HG03135 (cell line): ENCODE results near the gene NUDCD2.

Experiments used
- ATAC-seq: cut with Tn5 transposase; IDR thresholded peaks from one replicate; pipeline ENCODE4 v1.9.1; 2021; ENCODE audit warnings: mild to moderate bottlenecking, moderate library complexity; ENCODE audit not compliant: unreplicated experiment

Gene NUDCD2, protein sequence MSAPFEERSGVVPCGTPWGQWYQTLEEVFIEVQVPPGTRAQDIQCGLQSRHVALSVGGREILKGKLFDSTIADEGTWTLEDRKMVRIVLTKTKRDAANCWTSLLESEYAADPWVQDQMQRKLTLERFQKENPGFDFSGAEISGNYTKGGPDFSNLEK

DNA sequence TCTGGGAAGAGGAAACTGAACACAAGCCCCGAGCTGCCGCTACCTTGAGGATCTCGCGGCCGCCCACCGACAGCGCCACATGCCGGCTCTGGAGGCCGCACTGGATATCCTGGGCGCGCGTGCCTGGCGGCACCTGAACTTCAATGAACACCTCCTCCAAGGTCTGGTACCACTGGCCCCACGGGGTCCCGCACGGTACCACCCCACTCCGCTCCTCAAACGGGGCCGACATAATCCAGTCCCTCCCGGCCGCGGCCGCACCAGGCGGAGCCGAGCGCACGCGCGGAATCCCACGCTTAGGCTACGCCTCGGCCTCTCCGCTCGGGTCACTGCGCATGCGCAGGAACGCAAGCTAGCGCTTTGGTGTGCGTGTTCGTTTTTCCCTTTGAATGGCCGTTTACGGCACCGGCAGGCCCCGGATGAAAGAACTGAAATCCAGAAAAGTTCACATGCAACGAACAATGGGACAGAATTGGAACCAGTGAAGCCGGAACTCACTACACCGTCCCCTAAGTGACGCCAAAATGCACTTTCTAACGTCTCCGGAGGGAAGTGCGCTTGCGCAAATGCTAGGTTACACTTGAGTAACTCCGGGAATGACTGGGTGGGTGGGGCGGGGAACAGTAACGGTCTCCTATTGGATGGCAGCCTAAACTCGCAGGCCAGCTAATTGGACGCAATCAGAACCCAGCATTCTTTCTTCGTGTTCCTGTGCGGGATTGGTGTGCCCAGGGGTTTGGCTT is at the start of gene NUDCD2:
NUDCD2 (minus strand) TSS at position 284 of the 743 bp plus-strand sequence; CDS start at position 232, 52 bp downstream.
- ATAC-seq = peak; percentile 80

DNA sequence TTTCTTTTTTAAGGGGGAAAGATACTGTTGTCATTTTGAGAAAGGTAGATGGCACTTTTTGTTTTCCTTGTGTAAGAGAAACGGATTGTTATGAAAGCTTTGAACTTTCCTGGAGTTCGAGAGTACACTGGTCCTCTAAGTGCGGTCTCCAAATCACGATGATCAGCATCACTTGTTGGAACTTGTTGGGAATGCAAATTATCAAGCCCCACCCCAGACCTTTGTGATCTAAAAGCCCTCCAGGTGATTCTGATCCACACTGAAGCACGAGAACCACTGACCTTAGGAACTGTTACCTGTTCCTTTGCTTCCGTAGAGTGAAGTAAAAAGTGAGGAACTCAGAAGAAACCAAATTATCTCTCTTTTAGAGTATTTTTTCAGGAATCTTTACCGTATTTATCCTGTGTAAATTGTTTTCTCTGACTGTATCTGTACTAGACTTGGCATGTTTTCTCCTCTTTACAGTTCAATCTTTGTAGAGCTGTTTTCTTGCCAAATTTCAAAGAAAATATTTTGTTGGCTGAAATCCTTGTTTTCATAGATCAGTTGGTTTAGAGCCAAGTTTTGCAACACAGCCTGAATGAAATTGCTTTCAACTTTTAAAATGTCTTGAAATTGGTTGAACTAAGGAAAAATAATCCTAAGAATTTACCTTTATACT is 49.5 kb upstream of the NUDCD2 start:
- ATAC-seq = no peak

DNA sequence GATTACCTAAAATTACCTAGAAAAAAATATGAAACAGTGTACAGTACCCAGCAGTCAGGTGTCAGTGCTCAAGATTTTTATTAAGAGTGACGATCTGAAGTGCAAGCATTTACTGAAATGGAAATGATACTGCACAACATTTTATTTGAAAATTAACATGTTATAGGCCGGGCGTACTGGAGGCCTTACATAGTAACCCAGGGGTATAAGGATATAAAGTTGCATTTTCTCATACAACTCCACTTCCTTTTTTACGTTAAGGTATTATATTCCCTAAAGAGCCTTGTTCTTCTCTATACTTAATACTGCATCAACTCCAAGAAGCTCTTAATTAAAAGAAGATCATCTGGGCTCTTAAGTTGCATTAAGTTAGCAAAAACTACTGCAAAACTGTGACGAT is 48.9 kb upstream of the NUDCD2 start:
- no peak for ATAC-seq

DNA sequence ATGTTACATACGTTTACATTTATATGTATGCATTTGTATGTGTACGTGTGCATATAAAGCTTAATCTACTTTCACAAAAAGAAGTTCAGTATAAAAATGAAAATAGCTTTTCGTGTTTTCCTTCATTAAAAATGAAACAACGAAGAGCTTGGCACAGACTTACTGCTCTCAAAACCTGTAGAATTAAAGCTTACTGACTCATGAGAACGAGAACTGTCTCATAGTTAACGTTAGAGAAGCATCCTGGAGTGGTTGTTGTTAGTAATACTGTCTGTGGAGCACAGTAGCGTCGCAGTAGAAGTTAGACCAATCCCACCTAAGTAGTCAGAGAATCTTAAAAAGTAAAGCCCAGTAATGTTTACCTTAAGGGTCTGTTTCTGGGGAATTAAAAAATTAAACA is 46.8 kb upstream of the NUDCD2 start:
- ATAC-seq = no peak

DNA sequence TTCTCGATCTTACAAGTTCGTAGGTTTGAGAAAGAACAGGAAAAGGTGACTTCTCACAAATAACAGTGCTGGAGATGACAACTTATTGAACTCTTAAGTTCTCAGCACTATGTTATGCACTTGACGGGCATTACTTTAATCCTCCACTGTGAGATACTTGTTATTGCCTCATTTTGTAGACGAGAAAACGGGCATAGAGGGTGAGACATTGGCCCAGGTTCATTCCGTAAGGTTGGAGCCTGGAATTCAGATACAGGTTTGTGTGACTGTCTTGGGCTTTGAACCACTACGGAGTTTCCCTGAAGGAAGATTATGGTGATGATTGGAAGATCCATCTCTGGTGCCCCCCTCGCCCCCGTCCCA is 46.2 kb upstream of the NUDCD2 start:
- ATAC-seq = peak; percentile 13

DNA sequence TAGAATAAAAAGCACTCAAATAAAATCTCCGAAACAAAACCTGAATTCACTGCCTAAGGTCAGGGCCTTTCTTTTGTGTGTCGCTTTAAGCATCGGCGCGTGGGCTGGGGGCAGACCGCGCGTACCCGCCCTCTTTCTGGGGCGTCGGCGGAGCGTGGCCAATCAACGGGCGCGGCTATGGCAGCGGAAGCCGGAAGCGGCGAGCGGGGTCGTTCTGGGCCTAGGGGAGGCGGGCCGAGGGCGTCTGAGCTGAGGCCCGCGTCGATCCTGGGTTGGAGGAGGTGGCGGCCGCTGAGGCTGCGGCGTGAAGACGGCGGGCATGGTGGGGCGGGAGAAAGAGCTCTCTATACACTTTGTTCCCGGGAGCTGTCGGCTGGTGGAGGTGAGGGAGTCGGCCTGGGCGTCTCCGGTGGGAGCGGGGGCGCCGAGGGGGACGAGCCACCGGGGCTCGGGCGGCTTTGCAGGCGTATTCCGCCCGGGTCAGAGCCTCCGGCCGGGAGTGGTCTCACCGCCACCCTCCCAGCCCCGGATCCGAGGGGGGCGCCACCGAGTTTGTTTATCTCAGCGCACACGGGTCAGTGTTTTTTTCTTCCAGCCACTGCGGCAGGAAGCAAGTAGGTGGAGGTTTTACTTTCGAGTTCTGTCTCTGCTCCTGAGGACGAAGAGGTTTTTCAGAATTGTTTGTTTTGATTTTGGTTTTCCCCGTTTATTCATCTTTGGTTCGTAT is 45.6 kb upstream of the NUDCD2 start, which contains the start of gene MAT2B:
MAT2B (plus strand) TSS at position 252 of the 727 bp plus-strand sequence; CDS start at position 320, 68 bp downstream.
- ATAC-seq = peak; percentile 93

DNA sequence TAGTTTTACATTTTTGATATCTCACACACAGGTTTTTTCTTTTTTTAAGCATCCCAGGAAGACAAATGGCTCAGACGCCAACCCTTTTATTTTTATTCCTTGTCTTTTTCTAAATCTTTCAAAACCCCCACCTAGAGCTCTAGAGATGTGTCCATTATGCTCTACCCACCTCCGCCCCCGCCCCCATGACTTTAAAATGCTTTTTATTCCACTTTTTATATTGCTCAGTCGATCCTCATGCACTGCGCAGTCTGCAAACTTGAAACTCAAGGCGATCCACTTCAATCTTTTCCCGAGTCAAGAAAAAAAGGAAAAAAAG is 45.1 kb upstream of the NUDCD2 start:
- no peak for ATAC-seq

DNA sequence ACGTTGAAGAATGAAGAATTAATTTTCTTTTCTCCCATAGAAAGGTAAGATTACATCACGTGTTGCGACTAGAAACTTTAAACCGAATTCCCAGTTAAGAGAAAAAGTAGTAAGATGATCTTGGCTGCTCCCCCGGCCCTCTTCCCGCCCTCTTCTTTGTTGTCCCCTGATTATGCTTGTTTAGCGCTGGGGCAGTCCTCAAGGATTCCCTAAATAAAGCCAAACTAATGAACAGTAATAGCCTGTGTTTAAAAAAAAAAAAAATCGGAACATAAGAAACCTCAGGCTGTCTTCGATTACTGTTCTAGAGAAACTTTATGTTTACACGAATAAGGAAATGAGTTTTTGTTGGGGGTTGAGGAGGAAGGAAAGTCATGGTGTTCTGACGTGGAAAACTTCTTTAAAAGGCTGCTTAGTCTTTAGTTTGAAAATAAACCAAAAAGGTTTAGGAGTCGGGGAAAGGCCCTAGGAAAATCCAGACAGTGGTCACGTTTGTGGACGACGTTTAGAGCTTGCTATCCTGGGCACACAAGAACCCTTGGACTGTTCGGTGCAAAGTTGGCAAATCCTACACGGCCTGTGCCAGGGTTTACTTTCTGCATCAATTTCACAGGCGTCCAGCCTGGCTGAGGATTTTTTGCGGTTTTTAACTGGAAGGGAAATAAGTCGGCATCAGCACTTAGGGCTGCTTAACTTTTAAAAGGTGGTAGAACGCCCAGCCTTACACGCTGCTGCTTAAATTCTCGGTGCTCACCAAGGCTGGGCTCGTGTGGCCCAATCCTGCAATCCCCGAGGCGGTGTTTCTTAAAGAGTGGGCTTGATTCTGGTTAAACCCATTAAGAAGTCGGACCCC is 44.4 kb upstream of the NUDCD2 start:
- no peak for ATAC-seq

DNA sequence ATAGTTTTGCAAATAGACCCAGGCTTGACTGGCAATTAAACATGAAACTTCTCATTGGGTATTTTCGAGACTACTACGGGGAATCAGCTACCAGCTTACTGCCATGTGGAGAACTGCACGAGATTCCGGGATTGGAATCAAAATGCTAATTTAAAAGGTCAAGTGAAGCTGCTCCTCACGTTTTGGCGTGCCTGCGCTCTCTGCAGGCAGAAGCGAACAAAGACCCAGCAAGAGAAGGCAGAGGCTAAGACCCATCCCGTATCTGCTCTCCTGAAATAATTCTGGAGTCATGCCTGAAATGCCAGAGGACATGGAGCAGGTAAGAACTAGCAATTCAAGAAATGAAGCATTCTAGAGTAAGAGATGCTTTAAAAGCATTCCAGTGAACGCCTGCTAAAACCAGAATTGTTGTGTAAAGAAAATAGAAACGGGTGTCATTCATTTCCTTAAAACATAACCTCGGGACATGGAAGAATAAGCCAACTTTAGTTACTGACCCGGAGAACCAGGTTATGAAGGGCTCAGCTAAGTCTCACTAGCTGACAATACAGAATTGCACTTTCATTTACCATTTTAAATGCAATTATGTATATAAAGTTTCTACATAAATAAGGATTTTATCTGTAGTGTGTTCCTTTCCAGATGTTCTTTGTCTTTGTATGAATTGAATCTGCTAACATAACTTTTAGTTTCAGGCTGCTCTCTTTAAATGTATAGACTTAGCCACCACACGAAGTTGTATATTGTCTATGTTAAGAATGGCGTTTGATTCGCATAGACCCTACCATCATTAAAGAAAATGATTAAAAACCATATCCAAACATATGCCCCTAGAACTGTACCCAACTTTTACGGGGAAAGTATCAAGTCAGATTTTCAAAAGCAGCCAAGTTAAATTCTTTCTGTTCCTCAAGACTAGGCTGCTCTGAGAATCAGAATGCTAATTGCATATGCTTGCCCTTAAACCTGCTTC is 43.5 kb upstream of the NUDCD2 start:
- no peak for ATAC-seq

DNA sequence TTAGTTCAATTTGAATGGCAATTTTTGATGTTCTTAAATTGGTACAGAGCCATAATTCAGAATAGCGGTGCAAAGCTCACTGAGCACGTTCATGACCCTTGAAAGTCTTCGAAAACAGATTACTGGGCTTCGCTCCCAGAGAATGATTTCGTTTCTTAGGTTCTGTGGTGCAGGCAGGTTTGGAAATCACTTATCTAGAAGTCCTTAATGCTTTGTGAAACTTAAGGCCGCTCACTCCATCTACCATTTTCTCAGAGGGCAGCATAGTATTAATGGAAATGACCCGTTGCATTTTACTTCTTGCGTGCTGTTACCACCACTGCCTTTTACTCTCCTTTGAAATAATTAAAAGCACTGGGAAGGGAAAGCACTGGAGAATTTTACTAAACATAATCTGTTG is 42.6 kb upstream of the NUDCD2 start:
- no peak for ATAC-seq

DNA sequence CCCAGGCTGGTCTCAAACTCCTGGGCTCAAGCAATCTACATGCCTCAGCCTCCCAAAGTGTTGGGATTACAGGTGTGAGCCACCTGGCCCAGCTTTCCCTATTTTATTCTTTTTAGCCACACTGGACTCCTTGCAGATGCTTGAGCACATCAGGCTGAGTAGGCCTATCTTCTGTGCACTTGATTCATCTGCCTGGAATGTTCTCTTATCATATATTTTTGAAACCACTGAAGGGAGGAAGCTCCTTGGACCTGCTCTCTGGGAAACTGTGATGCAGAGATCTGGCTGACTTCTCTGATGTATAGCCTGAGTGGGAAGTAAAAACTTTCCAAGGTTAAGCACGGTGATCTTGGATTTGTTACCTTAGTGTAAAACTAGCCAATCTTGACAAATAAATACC is 39.0 kb upstream of the NUDCD2 start:
- no peak for ATAC-seq

DNA sequence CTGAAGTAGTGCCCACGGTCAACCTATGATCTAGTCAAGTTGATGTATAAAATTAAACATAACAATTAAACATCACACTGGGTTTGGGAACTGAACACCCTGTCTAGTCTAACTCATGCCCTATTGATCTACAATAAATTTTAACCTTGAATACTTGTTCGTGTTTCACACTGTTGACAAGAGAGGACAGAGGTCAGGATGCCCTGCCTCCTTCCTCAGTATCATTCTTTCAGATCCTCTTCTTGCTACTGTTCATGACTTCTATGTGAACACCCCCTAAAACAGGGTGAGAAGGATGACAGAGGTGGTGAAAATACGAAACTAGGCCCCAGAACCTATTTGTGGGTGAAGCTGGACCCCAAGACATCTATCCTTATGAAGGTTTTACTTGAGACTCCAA is 37.4 kb upstream of the NUDCD2 start:
- no peak for ATAC-seq

DNA sequence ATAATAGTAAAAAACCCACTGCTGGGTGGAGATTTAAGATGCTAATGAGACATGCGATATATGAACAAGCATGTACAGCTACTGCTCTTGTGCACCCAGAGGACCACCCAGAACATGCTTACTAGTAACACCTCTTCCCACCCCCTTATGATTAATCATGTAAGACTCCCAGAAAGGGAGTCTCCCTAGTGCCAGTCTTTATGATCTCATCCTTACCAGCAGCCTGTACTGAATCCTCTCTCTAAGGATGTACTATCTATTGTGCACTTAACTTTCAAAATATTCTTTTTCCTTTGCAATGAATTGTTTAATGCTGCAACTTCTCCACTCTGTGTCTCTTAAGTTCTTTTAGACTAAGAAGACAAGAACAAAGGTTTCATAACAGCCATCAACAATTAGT is 36.4 kb upstream of the NUDCD2 start:
- ATAC-seq = no peak

DNA sequence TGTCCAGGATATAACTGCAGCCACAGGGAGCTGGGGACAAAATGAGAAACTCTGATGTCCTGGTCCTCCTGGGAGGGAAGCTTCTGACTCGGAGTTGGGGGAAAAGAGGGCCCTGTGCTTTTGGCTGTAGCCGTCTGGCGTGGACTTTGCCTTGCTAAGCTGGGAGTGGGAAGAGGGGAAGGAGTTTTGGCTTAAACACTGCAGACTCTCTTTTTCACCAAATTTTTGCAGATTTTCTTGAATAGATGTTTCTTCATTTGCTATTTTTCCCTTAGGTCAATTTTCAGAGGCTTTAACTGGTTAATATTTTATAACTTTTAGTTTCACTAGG is 29.8 kb upstream of the NUDCD2 start:
- ATAC-seq = no peak

DNA sequence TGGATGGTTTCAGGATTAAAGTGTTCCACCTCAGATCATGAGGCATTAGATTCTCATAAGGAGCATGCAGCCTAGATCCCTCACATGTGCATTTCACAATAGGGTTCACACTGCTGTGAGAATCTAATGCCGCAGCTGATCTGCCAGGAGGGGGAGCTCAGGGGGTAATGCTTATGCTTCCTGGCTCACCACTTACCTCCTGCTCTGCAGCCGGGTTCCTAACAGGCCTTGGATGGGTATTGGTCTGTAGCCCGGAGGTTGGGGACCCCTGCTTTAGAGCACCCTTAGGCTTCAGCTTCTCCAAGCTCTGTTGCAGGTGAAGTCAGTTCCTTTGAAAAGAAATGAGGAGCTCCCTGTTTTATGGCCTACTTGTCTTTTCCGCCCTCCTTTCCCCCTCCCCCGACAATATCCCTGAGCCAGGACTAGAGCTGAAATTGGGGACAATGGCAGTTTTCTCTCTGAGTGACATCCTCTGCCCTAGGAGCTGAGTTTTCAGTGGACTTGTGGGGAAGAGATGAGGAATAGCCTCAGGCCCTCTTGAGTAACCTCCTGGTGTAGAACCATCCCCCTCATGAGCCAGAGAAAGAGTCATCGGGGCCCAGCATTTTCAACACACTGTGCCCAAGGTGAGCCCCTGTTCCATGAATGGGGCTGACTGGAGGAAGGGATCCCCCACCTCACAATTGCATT is 29.3 kb upstream of the NUDCD2 start:
- ATAC-seq = no peak

DNA sequence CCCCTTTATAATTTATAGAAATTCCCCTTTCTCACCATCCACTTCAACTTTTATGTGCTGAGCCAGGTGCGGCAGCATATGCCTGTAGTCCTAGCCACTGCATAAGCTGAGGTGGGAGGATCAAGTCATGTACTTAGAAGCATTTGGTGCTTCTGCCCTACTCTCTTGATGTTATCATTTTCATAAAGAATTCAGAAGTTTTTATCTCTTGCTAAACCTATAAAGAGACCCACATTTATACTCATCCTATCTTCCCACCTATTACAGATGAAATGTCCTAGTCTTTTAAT is 19.0 kb upstream of the NUDCD2 start:
- no peak for ATAC-seq

DNA sequence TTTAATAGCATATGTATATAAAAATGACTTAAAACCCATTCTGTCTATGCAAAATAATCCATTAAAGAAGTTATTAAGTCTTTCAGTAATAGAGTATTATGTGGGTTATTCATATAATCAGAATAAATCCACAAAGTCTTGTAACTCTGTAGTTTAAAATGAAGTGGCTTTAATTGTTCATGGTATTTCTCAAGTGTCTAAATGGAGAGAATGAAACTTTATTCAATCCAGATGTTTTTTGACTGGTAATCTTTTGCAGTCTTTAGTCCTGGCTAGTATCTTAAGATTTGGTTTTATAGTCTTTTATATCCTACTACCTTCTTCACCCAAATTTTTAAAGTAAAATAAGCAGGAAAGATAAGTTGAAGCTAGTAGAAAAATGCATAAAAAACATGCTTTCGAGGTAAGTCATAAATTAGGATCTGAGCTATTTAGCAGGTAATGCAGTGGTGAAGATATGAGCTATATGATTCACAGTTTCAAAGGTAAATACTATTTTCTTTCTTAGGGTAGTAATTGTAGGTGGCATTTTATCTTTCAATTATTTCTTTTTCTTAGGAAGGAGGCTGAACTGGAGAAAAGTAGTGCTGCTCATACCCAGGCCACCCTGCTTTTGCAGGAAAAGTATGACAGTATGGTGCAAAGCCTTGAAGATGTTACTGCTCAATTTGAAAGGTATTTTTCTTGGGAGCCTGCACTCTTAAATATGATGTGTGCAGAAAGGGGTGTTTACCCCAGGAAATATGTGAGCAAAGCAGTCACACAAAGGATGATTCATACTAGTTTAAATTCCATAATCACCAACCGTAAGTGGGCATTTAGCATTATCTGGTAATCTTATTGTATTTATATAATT is 18.5 kb upstream of the NUDCD2 start:
- no peak for ATAC-seq

DNA sequence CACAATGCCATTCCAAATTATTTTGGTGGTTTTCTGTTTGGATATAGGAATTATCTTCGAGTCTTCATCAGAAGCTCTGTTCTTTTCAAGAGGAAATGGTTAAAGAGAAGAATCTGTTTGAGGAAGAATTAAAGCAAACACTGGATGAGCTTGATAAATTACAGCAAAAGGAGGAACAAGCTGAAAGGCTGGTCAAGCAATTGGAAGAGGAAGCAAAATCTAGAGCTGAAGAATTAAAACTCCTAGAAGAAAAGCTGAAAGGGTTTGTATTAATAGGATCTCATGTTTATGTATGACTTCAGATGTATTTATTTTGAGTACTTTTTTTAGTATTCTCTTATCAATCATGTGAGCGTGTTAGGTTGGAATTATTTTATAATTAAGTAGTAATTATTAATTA is 15.5 kb upstream of the NUDCD2 start:
- ATAC-seq = no peak
